NCI-H1048 (cell line): ENCODE measurements around the gene ACTN4.

ENCODE experiments used
- DNase-seq: peaks from one replicate; lab custom pipeline; 2025; lab: John Stamatoyannopoulos, UW

The ACTN4 gene

GRCh38 chr19:38709671-38710415 is 62.4 kb downstream of the ACTN4 start:
- DNase-seq: no peak

- DNase-seq: no peak
Observed at GRCh38 chr19:38710416-38710702, 62.9 kb downstream of the ACTN4 start.

GRCh38 chr19:38710928-38711725 is 63.7 kb downstream of the ACTN4 start:
- no peak for DNase-seq

- no peak for DNase-seq
Observed at GRCh38 chr19:38711726-38712153, 64.3 kb downstream of the ACTN4 start.

GRCh38 chr19:38712161-38712748 is 64.8 kb downstream of the ACTN4 start:
- no peak for DNase-seq

GRCh38 chr19:38713227-38713649 is 65.8 kb downstream of the ACTN4 start:
- no peak for DNase-seq

- no peak for DNase-seq
Observed at GRCh38 chr19:38713865-38714264, 66.4 kb downstream of the ACTN4 start.

- DNase-seq: no peak
Observed at GRCh38 chr19:38714354-38714778, 66.9 kb downstream of the ACTN4 start.

- no peak for DNase-seq
Observed at GRCh38 chr19:38715555-38715954, 68.1 kb downstream of the ACTN4 start.

GRCh38 chr19:38717051-38717450 is 69.6 kb downstream of the ACTN4 start:
- DNase-seq: no peak

- DNase-seq: no peak
Observed at GRCh38 chr19:38717855-38718254, 70.4 kb downstream of the ACTN4 start.

- DNase-seq: no peak
Observed at GRCh38 chr19:38718747-38719543, 71.5 kb downstream of the ACTN4 start.

- no peak for DNase-seq
Observed at GRCh38 chr19:38719761-38720558, 72.5 kb downstream of the ACTN4 start.

- no peak for DNase-seq
Observed at GRCh38 chr19:38720559-38721236, 73.2 kb downstream of the ACTN4 start.

GRCh38 chr19:38721496-38721895 is 74.0 kb downstream of the ACTN4 start:
- DNase-seq: no peak

GRCh38 chr19:38721979-38722773 is 74.7 kb downstream of the ACTN4 start:
- peak; percentile 36 for DNase-seq

GRCh38 chr19:38722947-38723605 is 75.6 kb downstream of the ACTN4 start:
- no peak for DNase-seq

- DNase-seq: no peak
Observed at GRCh38 chr19:38723606-38723965, 76.1 kb downstream of the ACTN4 start.
